IMR-90 (cell line): Measurements from ENCODE around the gene GJA10. TPM values are rescaled to one million over a fixed set of nuclear protein-coding genes. Genes with fewer than 3 reads are reported as not detected.

ENCODE experiments used
- ATAC-seq: fragments of 200-7000 bp; cut with Tn5 transposase; 2 replicates; pipeline ENCODE4 v1.9.1; 2020; ENCODE audit warnings: low read depth, mild to moderate bottlenecking, moderate library complexity
- BruUV-seq: library from RNA; stranded (reverse); fragments of 400-500 nt; replicated peaks from 2 replicates; lab custom pipeline; 2021; lab: Mats Ljungman, UMichigan
- CTCF ChIA-PET: fragments of 300-600 bp; formaldehyde crosslinking; extraction: SDS; loops from one replicate; lab custom pipeline; 2021; ENCODE audit warnings: antibody characterized with exemption; lab: Yijun Ruan, JAX
- POLR2A ChIA-PET: fragments of 300-600 bp; sonication (Branson Sonifier 250); formaldehyde crosslinking; loops from one replicate; lab custom pipeline; 2022; ENCODE audit warnings: antibody characterized with exemption; ENCODE audit not compliant: unreplicated experiment; lab: Charles Lee
- DNase-seq: peaks from one replicate; pipeline ENCODE4 v3.0.0; 2013
- H2AFZ ChIP-seq: replicated peaks from 2 replicates; pipeline ENCODE3; 2013; ENCODE audit warnings: low read length, mild to moderate bottlenecking; ENCODE audit not compliant: poor library complexity
- H2AK5ac ChIP-seq: 2 replicates; pipeline ENCODE4 v1.6.1; 2013; ENCODE audit warnings: low read depth, low read length, inconsistent platforms
- H2AK9ac ChIP-seq: replicated peaks from 2 replicates; pipeline ENCODE3; 2013; ENCODE audit warnings: mild to moderate bottlenecking, low read depth, low read length, moderate library complexity; ENCODE audit not compliant: poor library complexity
- H2BK120ac ChIP-seq: 2 replicates; pipeline ENCODE4 v1.6.1; 2013; ENCODE audit warnings: low read depth, low read length, inconsistent platforms
- H2BK15ac ChIP-seq: 3 replicates; pipeline ENCODE4 v1.6.1; 2013; ENCODE audit warnings: low read depth, low read length, inconsistent platforms
- H2BK20ac ChIP-seq: 2 replicates; pipeline ENCODE4 v1.6.1; 2013; ENCODE audit warnings: low read depth, mild to moderate bottlenecking, inconsistent platforms, low read length, moderate library complexity
- H2BK5ac ChIP-seq: 2 replicates; pipeline ENCODE4 v1.6.1; 2013; ENCODE audit warnings: mild to moderate bottlenecking, low read depth, low read length, inconsistent platforms; ENCODE audit not compliant: poor library complexity, severe bottlenecking
- H3K14ac ChIP-seq: replicated peaks from 2 replicates; pipeline ENCODE4 v1.6.1; 2013; ENCODE audit warnings: low read depth, low read length, inconsistent platforms
- H3K18ac ChIP-seq: 2 replicates; pipeline ENCODE4 v1.6.1; 2013; ENCODE audit warnings: low read depth, low read length, control low read depth
- H3K23ac ChIP-seq: 2 replicates; pipeline ENCODE4 v1.6.1; 2013; ENCODE audit warnings: low read depth, low read length, inconsistent platforms
- H3K27ac ChIP-seq: 2 replicates; pipeline ENCODE4 v1.5.1; 2013; ENCODE audit warnings: mild to moderate bottlenecking, control low read depth, low read length; ENCODE audit not compliant: insufficient read depth
- H3K27me3 ChIP-seq: 2 replicates; pipeline ENCODE4 v1.6.1; 2013; ENCODE audit warnings: low read length; ENCODE audit not compliant: control insufficient read depth, insufficient read depth
- H3K36me3 ChIP-seq: 2 replicates; pipeline ENCODE4 v1.6.1; 2013; ENCODE audit warnings: low read length, mixed read lengths; ENCODE audit not compliant: control insufficient read depth, insufficient read depth
- H3K4ac ChIP-seq: 2 replicates; pipeline ENCODE4 v1.6.1; 2013; ENCODE audit warnings: low read depth, low read length, inconsistent platforms
- H3K4me1 ChIP-seq: 2 replicates; pipeline ENCODE4 v1.6.1; 2013; ENCODE audit warnings: low read length, mixed read lengths; ENCODE audit not compliant: control insufficient read depth, insufficient read depth
- H3K4me2 ChIP-seq: 2 replicates; pipeline ENCODE4 v1.6.1; 2013; ENCODE audit warnings: low read depth, mild to moderate bottlenecking, control low read depth, low read length, moderate library complexity
- H3K4me3 ChIP-seq: 2 replicates; pipeline ENCODE4 v1.5.1; 2013; ENCODE audit warnings: low read depth, mild to moderate bottlenecking, control low read depth, low read length, moderate library complexity; ENCODE audit not compliant: insufficient read depth
- H3K56ac ChIP-seq: 2 replicates; pipeline ENCODE4 v1.6.1; 2013; ENCODE audit warnings: low read length, inconsistent platforms; ENCODE audit not compliant: insufficient read depth; ENCODE audit errors: extremely low read depth
- H3K79me1 ChIP-seq, 2 experiments: 2 replicates each; pipeline ENCODE4 v1.6.1; 2013; ENCODE audit warnings: low read length in 2 of 2, inconsistent platforms in 1 of 2, low read depth in 1 of 2
- H3K9ac ChIP-seq: 2 replicates; pipeline ENCODE4 v1.6.1; 2013; ENCODE audit warnings: low read depth, low read length, control low read depth
- H3K9me1 ChIP-seq: 2 replicates; pipeline ENCODE4 v1.6.1; 2013; ENCODE audit warnings: low read length, inconsistent platforms; ENCODE audit not compliant: insufficient read depth
- H3K9me3 ChIP-seq: 2 replicates; pipeline ENCODE4 v1.6.1; 2013; ENCODE audit warnings: low read length; ENCODE audit not compliant: control insufficient read depth, insufficient read depth
- H4K20me1 ChIP-seq: 2 replicates; pipeline ENCODE4 v1.6.1; 2013; ENCODE audit warnings: low read length, inconsistent platforms; ENCODE audit not compliant: insufficient read depth
- H4K5ac ChIP-seq: 2 replicates; pipeline ENCODE4 v1.6.1; 2013; ENCODE audit warnings: mild to moderate bottlenecking, low read depth, low read length, control low read depth
- H4K8ac ChIP-seq, 2 experiments: 2 replicates each; pipeline ENCODE4 v1.6.1; 2013; ENCODE audit warnings: low read depth in 2 of 2, low read length in 2 of 2, control low read depth in 1 of 2, inconsistent platforms in 1 of 2
- H4K91ac ChIP-seq: 2 replicates; pipeline ENCODE4 v1.6.1; 2013; ENCODE audit warnings: low read depth, low read length, inconsistent platforms; ENCODE audit not compliant: insufficient read depth
- BHLHE40 ChIP-seq: fragments of 150-350 bp; IDR thresholded peaks from 2 replicates; pipeline ENCODE4 v1.6.1; 2016; ENCODE audit warnings: mild to moderate bottlenecking, low read depth, low read length
- CEBPB ChIP-seq: IDR thresholded peaks from 2 replicates; pipeline ENCODE4 v1.6.1; 2012; ENCODE audit warnings: low read depth, low read length, improper control_type of control experiment
- CHD1 ChIP-seq: IDR thresholded peaks from 2 replicates; pipeline ENCODE4 v1.6.1; 2012; ENCODE audit warnings: low read depth, low read length, improper control_type of control experiment
- FOS ChIP-seq: fragments of 150-350 bp; IDR thresholded peaks from 2 replicates; pipeline ENCODE4 v1.6.1; 2016; ENCODE audit warnings: low read depth, low read length
- MAFK ChIP-seq: IDR thresholded peaks from 2 replicates; pipeline ENCODE4 v1.6.1; 2012; ENCODE audit warnings: low read depth, low read length, improper control_type of control experiment
- MAZ ChIP-seq: IDR thresholded peaks from 2 replicates; pipeline ENCODE4 v1.6.1; 2012; ENCODE audit warnings: low read depth, mild to moderate bottlenecking, low read length, improper control_type of control experiment, moderate library complexity, borderline replicate concordance
- MXI1 ChIP-seq: IDR thresholded peaks from 2 replicates; pipeline ENCODE4 v1.6.1; 2012; ENCODE audit warnings: low read depth, mild to moderate bottlenecking, low read length, moderate library complexity, borderline replicate concordance
- NFE2L2 ChIP-seq: fragments of 150-350 bp; IDR thresholded peaks from 2 replicates; pipeline ENCODE4 v1.6.1; 2016; ENCODE audit warnings: low read depth, mild to moderate bottlenecking, low read length
- POLR2A ChIP-seq: IDR thresholded peaks from 2 replicates; pipeline ENCODE4 v1.6.1; 2012; ENCODE audit warnings: mild to moderate bottlenecking, low read depth, low read length
- RAD21 ChIP-seq: IDR thresholded peaks from 2 replicates; pipeline ENCODE4 v1.6.1; 2012; ENCODE audit warnings: low read length, improper control_type of control experiment
- RCOR1 ChIP-seq: IDR thresholded peaks from 2 replicates; pipeline ENCODE4 v1.6.1; 2012; ENCODE audit warnings: mild to moderate bottlenecking, low read length, improper control_type of control experiment; ENCODE audit not compliant: insufficient replicate concordance
- RFX5 ChIP-seq: IDR thresholded peaks from 2 replicates; pipeline ENCODE4 v1.8.0; 2012; ENCODE audit warnings: low read depth, mild to moderate bottlenecking, low read length, moderate library complexity
- SMC3 ChIP-seq: fragments of 150-350 bp; IDR thresholded peaks from 2 replicates; pipeline ENCODE4 v1.6.1; 2016; ENCODE audit warnings: low read depth, mild to moderate bottlenecking, antibody characterized with exemption, low read length, moderate library complexity
- WGBS, 2 experiments: methylation state at CpG; one replicate each; pipeline versions ENCODE4 v1.1.5 to v1.1.7; 2013; ENCODE audit warnings: missing lambda C conversion rate in 2 of 2; ENCODE audit not compliant: insufficient read length in 1 of 2; ENCODE audit errors: extremely low coverage in 2 of 2; 5-methylcytosine and 5-hydroxymethylcytosine counted together
- dilution Hi-C: fragments of 300-500 bp; cut with HindIII; formaldehyde crosslinking; loops from one replicate; pipeline ENCODE4 v1.14.3; 2018; ENCODE audit warnings: low sequenced_read_pairs; ENCODE audit not compliant: unreplicated experiment
- in situ Hi-C: fragments of 300-500 bp; cut with MboI; formaldehyde crosslinking; loops from 3 replicates; pipeline ENCODE4 v1.14.3; 2019; ENCODE audit warnings: low sequenced_read_pairs, inconsistent platforms, mixed read lengths
- intact Hi-C: fragments of 100-400 bp; cut with micrococcal nuclease; formaldehyde crosslinking; loops from 2 replicates; pipeline ENCODE4 v1.10.0; 2022
- polyA plus RNA-seq, 3 experiments: library from polyadenylated mRNA; depleted of rRNA; stranded (reverse); fragments of >200 nt; gene quantifications; 2 replicates each; pipeline ENCODE4 v1.2.3, GENCODE V29; 2012; ENCODE audit warnings: low replicate concordance in 1 of 3
- total RNA-seq: library from RNA; depleted of rRNA; stranded (reverse); fragments of >200 nt; gene quantifications from 2 replicates; pipeline ENCODE4 v1.2.3, GENCODE V29; 2012
- TF ChIP-seq, protein P1 (sequence below): fragments of 150-350 bp; IDR thresholded peaks from 2 replicates; pipeline ENCODE4 v1.6.1; 2016; ENCODE audit warnings: low read depth, mild to moderate bottlenecking, low read length, moderate library complexity, borderline replicate concordance
- TF ChIP-seq, protein P2 (sequence below): conservative IDR thresholded peaks from 2 replicates; pipeline ENCODE4 v1.5.1; 2012; ENCODE audit warnings: mild to moderate bottlenecking, low read depth, low read length, improper control_type of control experiment
- TF ChIP-seq, protein P3 (sequence below): fragments of 150-350 bp; IDR thresholded peaks from 2 replicates; pipeline ENCODE4 v1.6.1; 2017; ENCODE audit warnings: mild to moderate bottlenecking, antibody characterized with exemption, low read length, low read depth

GJA10 gene
- total and polyA plus RNA-seq, 2 of the 4 experiments (the other 2 are of a cell fraction), result not detected

DNA sequence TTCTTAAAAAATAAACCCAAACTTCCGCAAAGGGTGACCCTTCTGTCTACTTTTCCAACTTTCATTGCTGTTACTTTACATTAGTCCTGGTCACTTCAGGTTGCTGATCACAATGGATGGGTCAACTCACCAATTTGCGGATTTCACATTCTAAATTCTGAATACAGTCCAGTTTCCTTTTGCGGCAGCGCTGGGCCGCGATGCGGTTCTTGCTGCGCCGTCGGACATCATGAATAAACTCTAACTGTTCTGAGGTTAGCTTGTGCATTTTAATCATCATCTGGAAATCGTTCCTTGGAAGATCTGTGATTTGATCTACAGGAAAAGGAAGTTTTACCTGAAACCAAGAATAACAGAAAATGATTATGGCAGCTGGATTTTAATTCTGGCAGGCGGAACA lies 43.7 kb downstream of the GJA10 start:
- H2BK5ac ChIP-seq, result no peak overlapping the region
- no peak overlapping the region for H2BK20ac ChIP-seq
- H3K14ac ChIP-seq, result no peak overlapping the region
- no peak overlapping the region for H2BK15ac ChIP-seq
- in situ Hi-C loops (no loop called here), dilution Hi-C loops (no loop called here), intact Hi-C loops (no loop called here)
- no peaks in the 10 kb centered on the region for H3K9me1 ChIP-seq
- WGBS, 2 experiments, result 86% methylated on average over 1 of the region's 12 CpGs; no CpG with 5 or more reads in 1 of the 2 experiments
- no peak overlapping the region for H2AFZ ChIP-seq
- H3K27ac ChIP-seq, result no peak overlapping the region
- H2AK5ac ChIP-seq, result no peak overlapping the region
- ChIA-PET CTCF (no interaction called here), POLR2A (no interaction called here)
- no peaks in the 10 kb centered on the region for H3K79me1 ChIP-seq
- H3K4me3 ChIP-seq, result no peak overlapping the region
- H3K9ac ChIP-seq, result no peak overlapping the region
- H3K56ac ChIP-seq, result no peak overlapping the region
- no peak overlapping the region for H3K4me2 ChIP-seq
- no peak overlapping the region for H4K5ac ChIP-seq
- H2AK9ac ChIP-seq, result no peak overlapping the region
- no peak for TF ChIP-seq RCOR1
- TF ChIP-seq, protein P1, sequence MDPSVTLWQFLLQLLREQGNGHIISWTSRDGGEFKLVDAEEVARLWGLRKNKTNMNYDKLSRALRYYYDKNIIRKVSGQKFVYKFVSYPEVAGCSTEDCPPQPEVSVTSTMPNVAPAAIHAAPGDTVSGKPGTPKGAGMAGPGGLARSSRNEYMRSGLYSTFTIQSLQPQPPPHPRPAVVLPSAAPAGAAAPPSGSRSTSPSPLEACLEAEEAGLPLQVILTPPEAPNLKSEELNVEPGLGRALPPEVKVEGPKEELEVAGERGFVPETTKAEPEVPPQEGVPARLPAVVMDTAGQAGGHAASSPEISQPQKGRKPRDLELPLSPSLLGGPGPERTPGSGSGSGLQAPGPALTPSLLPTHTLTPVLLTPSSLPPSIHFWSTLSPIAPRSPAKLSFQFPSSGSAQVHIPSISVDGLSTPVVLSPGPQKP, result no peak
- TF ChIP-seq BHLHE40, result no peak
- TF ChIP-seq RFX5, result no peak
- no peak for TF ChIP-seq POLR2A
- no peak for TF ChIP-seq MAFK
- no peak for TF ChIP-seq CEBPB
- TF ChIP-seq, protein P2, sequence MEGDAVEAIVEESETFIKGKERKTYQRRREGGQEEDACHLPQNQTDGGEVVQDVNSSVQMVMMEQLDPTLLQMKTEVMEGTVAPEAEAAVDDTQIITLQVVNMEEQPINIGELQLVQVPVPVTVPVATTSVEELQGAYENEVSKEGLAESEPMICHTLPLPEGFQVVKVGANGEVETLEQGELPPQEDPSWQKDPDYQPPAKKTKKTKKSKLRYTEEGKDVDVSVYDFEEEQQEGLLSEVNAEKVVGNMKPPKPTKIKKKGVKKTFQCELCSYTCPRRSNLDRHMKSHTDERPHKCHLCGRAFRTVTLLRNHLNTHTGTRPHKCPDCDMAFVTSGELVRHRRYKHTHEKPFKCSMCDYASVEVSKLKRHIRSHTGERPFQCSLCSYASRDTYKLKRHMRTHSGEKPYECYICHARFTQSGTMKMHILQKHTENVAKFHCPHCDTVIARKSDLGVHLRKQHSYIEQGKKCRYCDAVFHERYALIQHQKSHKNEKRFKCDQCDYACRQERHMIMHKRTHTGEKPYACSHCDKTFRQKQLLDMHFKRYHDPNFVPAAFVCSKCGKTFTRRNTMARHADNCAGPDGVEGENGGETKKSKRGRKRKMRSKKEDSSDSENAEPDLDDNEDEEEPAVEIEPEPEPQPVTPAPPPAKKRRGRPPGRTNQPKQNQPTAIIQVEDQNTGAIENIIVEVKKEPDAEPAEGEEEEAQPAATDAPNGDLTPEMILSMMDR, result no peak
- no peak for TF ChIP-seq MXI1
- TF ChIP-seq, protein P3, sequence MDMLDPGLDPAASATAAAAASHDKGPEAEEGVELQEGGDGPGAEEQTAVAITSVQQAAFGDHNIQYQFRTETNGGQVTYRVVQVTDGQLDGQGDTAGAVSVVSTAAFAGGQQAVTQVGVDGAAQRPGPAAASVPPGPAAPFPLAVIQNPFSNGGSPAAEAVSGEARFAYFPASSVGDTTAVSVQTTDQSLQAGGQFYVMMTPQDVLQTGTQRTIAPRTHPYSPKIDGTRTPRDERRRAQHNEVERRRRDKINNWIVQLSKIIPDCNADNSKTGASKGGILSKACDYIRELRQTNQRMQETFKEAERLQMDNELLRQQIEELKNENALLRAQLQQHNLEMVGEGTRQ, result no peak
- no peak for TF ChIP-seq MAZ
- no peak for TF ChIP-seq SMC3
- no peak for TF ChIP-seq FOS
- no peak for TF ChIP-seq CHD1
- no peak for TF ChIP-seq NFE2L2
- TF ChIP-seq RAD21, result no peak
- no peak overlapping the region for H3K23ac ChIP-seq
- ATAC-seq (no peak), DNase-seq (no peak)
- H3K36me3 ChIP-seq, result no peaks in the 10 kb centered on the region
- no peak overlapping the region for H4K8ac ChIP-seq
- no peaks in the 10 kb centered on the region for H3K27me3 ChIP-seq
- H3K9me3 ChIP-seq, result no peaks in the 10 kb centered on the region
- BruUV-seq, result no TSS peak
- no peaks in the 10 kb centered on the region; the same call in 1 of the 2 replicates for H3K4me1 ChIP-seq
- no peaks in the 10 kb centered on the region for H4K20me1 ChIP-seq
- no peak overlapping the region for H4K91ac ChIP-seq
- H2BK120ac ChIP-seq, result no peak overlapping the region
- no peak overlapping the region for H3K18ac ChIP-seq
- H3K4ac ChIP-seq, result no peak overlapping the region
